Cardiac fibroblast (primary cell): Measurements from ENCODE around the gene REEP3.

Source experiments
- DNase-seq, 2 donors: peaks; one replicate each; pipeline versions ENCODE4 v3.0.0 to v3.0.0-alpha.2; 2010; ENCODE audit warnings: low read depth in 2 of 2
- H3K4me3 ChIP-seq, 2 donors: replicated peaks in 1 of 2; 1 replicate in 1 of 2; 2 replicates in 1 of 2; pipeline ENCODE4 v1.5.1; 2011; ENCODE audit warnings: low read depth in 2 of 2, low read length in 2 of 2, mild to moderate bottlenecking in 2 of 2, moderate library complexity in 1 of 2
- TF ChIP-seq, protein P1 (sequence below): IDR thresholded peaks from one replicate; pipeline ENCODE4 v1.5.1; 2011; ENCODE audit warnings: low read depth, mild to moderate bottlenecking, low read length, inconsistent platforms

The REEP3 gene

DNA sequence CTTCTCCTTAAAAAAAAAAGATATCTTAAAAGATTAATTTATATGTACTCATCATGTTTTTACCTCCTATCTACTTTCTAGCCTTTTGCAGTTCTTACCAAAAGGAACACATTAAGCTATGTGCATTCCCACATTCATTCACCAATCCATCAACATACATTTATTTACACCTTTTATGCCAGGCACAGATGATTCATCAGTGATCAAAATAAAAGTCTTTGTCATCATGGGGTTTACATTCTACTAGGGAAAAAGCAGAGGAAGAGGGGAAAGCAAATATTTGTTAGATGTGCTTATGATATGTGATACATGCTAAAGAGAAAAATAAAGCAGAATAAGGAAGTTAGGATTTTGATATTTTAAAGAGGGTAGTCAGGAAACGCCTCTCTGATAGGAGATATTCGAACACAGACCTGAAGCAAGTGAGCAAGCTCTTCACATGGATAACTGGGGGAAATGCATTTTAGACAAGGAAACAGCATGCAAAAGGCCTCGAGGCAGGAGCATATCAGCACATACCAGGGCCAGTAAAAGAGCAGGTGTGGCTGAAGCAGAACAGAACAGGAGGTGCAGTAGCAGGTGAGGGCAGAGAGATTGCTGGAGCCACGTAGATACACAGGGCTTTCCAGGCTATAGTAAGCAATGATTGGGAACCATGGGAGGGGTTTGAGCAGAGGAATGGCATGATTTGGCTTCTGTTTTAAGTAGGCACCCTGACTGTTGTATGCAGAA lies 67.4 kb downstream of the REEP3 start:
- peak in 1 of 2 donors; percentile 25 for DNase-seq
- TF ChIP-seq, protein P1, sequence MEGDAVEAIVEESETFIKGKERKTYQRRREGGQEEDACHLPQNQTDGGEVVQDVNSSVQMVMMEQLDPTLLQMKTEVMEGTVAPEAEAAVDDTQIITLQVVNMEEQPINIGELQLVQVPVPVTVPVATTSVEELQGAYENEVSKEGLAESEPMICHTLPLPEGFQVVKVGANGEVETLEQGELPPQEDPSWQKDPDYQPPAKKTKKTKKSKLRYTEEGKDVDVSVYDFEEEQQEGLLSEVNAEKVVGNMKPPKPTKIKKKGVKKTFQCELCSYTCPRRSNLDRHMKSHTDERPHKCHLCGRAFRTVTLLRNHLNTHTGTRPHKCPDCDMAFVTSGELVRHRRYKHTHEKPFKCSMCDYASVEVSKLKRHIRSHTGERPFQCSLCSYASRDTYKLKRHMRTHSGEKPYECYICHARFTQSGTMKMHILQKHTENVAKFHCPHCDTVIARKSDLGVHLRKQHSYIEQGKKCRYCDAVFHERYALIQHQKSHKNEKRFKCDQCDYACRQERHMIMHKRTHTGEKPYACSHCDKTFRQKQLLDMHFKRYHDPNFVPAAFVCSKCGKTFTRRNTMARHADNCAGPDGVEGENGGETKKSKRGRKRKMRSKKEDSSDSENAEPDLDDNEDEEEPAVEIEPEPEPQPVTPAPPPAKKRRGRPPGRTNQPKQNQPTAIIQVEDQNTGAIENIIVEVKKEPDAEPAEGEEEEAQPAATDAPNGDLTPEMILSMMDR, result no peak
- H3K4me3 ChIP-seq, result no peak overlapping the region

DNA sequence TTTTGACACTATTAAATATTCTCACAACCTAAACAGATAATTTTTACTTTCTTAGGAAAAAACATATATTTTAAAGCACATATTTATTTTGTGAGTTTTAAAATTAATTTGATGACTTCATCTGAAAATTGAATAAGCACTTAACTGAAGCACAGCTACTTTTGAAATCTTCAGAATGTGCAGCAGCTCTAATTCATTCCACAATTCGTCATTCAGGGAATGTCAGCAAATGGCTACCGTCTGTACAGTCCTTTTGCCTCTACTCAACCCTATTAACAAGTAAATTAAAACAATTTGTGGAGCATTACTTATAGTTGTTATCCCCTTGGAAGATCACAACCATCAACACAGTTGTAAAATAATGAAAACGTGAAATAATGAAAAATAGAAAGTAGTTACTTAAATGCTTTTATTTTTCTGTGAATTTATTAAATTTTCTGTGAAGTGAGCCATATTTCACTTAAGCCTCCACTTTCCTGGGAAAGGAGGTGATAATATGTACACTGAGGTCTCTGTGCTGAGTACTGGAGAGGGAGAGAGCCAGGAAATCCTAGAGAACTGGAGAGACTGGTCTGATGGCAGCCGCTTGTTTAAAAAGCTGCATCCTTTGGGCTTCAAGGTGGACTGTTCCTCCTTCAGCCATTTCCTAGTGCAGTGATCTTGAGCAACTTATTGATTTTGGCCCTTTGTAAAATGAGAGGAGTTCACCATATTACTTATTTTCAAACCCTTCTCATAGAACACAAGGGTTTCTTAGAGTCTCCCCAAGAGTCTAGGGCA lies 70.6 kb downstream of the REEP3 start:
- no peak overlapping the region for H3K4me3 ChIP-seq
- TF ChIP-seq, protein P1, result no peak
- no peak for DNase-seq

DNA sequence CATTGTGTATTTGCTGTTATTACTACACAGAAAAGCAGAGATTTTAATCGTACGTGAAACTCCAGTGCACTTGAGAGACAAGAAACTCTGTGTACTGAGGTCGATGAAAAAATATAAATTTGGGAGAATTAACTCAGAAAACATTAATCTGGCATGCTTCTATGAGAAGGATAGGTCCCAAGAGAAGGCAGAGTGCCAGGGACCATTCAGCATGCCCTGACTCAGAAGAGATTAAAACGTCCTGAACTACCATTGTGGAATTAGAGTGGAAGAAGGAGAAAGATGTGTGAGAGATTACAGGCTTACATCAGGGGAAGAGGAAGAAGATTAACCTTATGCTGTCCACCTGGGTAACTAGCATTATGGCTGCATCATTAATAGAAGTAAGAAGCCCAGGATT lies 72.4 kb downstream of the REEP3 start:
- no peak overlapping the region for H3K4me3 ChIP-seq
- DNase-seq, result peak; percentile 68 to 77
- TF ChIP-seq, protein P1, result no peak

DNA sequence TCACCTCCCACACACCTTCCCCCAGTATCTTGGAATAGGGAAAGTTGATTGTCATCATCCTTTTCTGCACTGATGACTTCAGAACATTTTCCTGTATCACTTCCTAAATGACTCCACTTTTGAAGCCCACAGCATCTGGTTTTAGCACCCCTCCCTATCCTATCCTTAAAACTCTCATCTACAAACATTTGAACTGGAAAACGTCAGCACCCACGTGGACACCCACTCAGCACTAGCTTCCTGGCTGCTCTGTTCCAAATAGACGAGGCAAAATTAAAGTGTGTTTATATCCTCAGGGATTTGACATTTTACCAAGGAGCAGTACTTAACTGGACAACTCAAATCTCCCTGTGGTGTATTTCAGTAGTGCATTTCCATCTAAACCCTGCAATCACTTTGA lies 73.9 kb downstream of the REEP3 start:
- TF ChIP-seq, protein P1, result no peak
- H3K4me3 ChIP-seq, result no peak overlapping the region
- DNase-seq, result peak; percentile 18 to 25

DNA sequence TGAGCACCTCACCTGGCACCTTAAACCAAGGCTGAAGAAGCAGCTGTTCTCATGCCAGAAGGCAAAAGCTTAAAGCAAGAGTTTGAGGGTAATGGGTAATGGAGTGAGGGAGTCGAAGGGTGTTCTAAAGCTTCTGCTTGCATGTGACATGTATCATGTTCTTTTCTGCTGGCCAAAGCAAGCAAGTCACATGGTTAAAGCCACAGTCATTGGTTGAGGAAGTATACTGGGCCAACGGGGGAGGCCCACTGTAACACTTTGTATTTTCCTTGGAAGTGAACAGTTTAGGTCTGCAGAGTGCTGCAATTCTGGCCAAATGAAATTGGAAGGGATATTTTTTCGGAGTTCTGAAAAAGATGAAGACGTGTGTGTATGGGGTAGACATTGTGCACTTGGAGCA lies 75.7 kb downstream of the REEP3 start:
- no peak overlapping the region for H3K4me3 ChIP-seq
- DNase-seq, result no peak
- TF ChIP-seq, protein P1, result no peak

DNA sequence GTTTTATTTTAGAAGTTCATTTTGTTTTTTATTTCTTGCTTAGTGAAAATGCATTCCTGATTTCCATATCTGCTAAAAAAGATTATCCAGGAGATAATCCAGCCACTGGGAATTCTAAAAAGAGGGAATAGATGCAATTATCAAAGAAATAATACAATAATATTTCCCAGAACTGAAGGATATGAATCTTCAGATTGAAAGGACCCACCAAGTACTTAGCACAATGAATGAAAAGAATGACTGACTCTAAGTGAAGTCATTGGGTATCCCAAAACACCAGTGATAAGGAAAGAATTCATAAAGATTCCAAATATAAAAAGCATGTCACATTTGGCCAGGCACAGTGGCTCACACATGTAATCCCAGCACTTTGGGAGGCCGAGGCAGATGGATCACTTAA lies 79.3 kb downstream of the REEP3 start:
- H3K4me3 ChIP-seq, result no peak overlapping the region
- no peak for DNase-seq
- TF ChIP-seq, protein P1, result no peak
